GM12872 (cell line): Measurements from ENCODE around the gene CDON.

ENCODE experiments used
- TF ChIP-seq, protein P1 (sequence below): IDR thresholded peaks from 3 replicates; pipeline ENCODE4 v1.5.1; 2011; ENCODE audit warnings: low read depth, mild to moderate bottlenecking, low read length, moderate library complexity; ENCODE audit not compliant: insufficient read depth

CDON gene

GRCh38 chr11:125935618-125936199 lies 127.0 kb downstream of the CDON start:
- TF ChIP-seq, protein P1, sequence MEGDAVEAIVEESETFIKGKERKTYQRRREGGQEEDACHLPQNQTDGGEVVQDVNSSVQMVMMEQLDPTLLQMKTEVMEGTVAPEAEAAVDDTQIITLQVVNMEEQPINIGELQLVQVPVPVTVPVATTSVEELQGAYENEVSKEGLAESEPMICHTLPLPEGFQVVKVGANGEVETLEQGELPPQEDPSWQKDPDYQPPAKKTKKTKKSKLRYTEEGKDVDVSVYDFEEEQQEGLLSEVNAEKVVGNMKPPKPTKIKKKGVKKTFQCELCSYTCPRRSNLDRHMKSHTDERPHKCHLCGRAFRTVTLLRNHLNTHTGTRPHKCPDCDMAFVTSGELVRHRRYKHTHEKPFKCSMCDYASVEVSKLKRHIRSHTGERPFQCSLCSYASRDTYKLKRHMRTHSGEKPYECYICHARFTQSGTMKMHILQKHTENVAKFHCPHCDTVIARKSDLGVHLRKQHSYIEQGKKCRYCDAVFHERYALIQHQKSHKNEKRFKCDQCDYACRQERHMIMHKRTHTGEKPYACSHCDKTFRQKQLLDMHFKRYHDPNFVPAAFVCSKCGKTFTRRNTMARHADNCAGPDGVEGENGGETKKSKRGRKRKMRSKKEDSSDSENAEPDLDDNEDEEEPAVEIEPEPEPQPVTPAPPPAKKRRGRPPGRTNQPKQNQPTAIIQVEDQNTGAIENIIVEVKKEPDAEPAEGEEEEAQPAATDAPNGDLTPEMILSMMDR: no peak

DNA sequence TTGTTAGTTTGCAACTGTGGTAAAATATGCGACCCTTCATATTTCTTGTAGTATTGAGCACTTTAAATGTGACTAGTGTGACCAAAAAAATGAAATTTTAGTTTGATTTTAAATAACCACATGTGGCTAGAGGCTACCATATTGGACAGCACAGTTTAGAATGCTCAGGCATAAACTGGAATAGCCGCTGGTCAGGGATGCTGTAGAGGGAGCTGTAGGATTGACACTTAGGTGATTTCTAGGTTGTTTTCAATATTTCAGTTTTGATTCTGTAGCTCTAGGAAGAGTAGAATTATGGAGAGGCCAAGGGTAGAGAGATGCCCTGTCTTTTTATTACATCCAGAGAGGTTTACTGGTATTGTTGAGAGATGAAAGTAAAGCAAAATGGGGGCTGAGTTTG lies 127.6 kb downstream of the CDON start:
- TF ChIP-seq, protein P1: no peak

DNA sequence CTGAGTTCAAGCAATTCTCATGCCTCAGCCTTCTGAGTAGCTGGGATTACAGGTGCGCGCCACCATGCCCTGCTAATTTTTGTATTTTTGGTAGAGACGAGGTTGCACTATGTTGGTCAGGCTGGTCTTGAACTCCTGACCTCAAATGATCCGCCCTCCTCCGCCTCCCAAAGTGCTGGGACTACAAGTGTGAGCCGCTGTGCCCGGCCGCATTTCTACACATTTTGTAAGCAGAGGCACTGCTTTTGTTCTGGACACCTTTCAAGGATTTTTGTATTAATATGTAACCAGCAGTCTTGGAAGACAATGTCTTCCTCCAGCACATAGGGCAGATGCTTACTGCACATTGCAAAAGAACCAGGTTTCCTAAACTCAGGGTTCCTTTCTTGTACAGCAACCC lies 128.2 kb downstream of the CDON start:
- TF ChIP-seq, protein P1: no peak

DNA sequence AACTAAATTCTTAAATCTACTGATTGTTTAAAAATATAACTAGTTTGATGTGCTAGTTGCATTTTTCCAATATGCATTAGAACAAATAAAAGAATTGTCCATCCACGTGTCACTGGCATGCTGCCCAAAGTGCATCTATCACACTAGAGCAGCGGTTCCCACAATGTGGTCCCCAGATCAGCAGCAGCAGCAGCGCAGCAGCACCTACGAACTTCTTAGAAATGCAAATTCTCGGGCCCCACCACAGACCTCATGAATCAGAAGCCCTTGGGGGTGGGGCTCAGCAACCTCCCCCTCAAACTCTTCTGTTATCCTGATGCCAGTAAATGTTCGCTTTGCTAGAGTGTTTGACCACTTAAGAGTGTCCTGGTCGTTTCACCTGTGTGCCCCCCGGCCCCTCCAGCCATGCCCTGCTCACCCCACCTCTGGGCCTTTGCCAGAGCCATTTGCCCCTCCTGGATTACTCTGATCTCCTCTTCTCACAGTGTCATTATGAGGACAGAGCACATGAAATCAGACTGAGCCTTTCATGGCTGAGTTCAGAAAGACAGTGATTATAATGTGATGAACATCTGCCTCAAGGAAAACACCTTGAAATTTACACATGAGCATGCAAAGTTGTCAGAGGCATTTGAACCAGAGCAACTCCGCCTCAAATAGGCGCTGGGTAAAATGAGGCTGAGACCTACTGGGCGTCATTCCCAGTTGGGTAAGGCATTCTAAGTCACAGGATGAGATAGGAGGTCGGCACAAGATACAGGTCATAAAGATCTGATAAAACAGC lies 129.4 kb downstream of the CDON start:
- TF ChIP-seq, protein P1: no peak

DNA sequence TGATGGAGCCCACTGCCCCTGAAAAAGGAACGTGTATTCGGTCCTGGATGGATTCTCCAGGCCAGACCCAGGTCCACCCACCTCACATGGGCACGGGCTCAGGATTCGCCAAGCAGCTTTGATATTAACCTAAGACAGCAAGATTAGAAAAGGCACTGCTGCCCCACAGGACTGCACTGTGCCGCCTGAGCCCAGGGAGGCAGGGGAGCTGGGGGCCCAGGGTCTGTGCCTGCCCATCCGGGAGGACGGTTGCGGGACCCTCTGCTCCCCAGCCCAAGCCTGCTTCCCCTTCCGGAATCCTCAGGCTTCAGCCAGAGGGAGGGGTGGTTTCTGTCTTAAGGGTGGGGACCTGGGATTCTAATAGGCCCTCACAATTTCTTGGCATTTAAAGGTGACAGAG lies 130.4 kb downstream of the CDON start:
- TF ChIP-seq, protein P1: no peak

GRCh38 chr11:125931668-125932067 lies 131.0 kb downstream of the CDON start:
- TF ChIP-seq, protein P1: no peak

- TF ChIP-seq, protein P1: no peak
These were observed 131.6 kb downstream of the CDON start for GRCh38 chr11:125931116-125931515.
